ENCODE results near the gene KCNJ16. TPM values are rescaled to one million over a fixed set of nuclear protein-coding genes. Genes with fewer than 3 reads are reported as not detected.

The KCNJ16 gene
- total RNA-seq, 2 experiments from 2014 or later: not detected

- H3K27ac Mint-ChIP-seq: no peak overlapping the region
- Histone ChIP-seq H3K9me3 (ENCODE audit: control insufficient read depth in 1 of 2, insufficient read depth in 1 of 2, low read length in 2 of 2) (no peaks in the 10 kb centered on the region), H3K4me1 (ENCODE audit: insufficient read depth, low read length) (no peaks in the 10 kb centered on the region), H3K4me3 (ENCODE audit: low read length) (no peak overlapping the region), H3K27me3 (ENCODE audit: control insufficient read depth in 1 of 2, insufficient read depth in 2 of 2, low read length in 2 of 2) (no peaks in the 10 kb centered on the region), H3K27ac (ENCODE audit: low read depth in 1 of 2, low read length in 2 of 2) (no peak overlapping the region), H3K36me3 (ENCODE audit: insufficient read depth, low read length) (no peaks in the 10 kb centered on the region)
- ChIA-PET CTCF (no interaction called here), POLR2A (no interaction called here)
- DNase-seq (no peak), ATAC-seq (ENCODE audit: poor library complexity) (no peak)
- no peaks in the 10 kb centered on the region for H3K36me3 Mint-ChIP-seq (ENCODE audit: low read depth)
- no peaks in the 10 kb centered on the region for H3K27me3 Mint-ChIP-seq
- H3K4me3 Mint-ChIP-seq: no peak overlapping the region
- H3K9me3 Mint-ChIP-seq: no peaks in the 10 kb centered on the region
- intact Hi-C loops (cut with DNase I, micrococcal nuclease): no loop called here
- TF ChIP-seq, protein P1, sequence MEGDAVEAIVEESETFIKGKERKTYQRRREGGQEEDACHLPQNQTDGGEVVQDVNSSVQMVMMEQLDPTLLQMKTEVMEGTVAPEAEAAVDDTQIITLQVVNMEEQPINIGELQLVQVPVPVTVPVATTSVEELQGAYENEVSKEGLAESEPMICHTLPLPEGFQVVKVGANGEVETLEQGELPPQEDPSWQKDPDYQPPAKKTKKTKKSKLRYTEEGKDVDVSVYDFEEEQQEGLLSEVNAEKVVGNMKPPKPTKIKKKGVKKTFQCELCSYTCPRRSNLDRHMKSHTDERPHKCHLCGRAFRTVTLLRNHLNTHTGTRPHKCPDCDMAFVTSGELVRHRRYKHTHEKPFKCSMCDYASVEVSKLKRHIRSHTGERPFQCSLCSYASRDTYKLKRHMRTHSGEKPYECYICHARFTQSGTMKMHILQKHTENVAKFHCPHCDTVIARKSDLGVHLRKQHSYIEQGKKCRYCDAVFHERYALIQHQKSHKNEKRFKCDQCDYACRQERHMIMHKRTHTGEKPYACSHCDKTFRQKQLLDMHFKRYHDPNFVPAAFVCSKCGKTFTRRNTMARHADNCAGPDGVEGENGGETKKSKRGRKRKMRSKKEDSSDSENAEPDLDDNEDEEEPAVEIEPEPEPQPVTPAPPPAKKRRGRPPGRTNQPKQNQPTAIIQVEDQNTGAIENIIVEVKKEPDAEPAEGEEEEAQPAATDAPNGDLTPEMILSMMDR (IDR thresholded peaks at IDR 0.05): no peak
- peaks cover 11% of the 10 kb centered on the region for H3K4me1 Mint-ChIP-seq (ENCODE audit: low read depth)
Measured at GRCh38 chr17:70138291-70138865, 63.4 kb downstream of the KCNJ16 start.

- TF ChIP-seq, protein P1 (IDR thresholded peaks at IDR 0.05): no peak
- intact Hi-C loops (cut with DNase I, micrococcal nuclease): no loop called here
- Mint-ChIP-seq H3K9me3 (no peaks in the 10 kb centered on the region), H3K27me3 (no peaks in the 10 kb centered on the region), H3K36me3 (ENCODE audit: low read depth) (no peaks in the 10 kb centered on the region), H3K4me3 (no peak overlapping the region), H3K27ac (no peak overlapping the region), H3K4me1 (ENCODE audit: low read depth) (peaks cover 11% of the 10 kb centered on the region)
- ChIA-PET CTCF (no interaction called here), POLR2A (no interaction called here)
- DNase-seq (no peak), ATAC-seq (ENCODE audit: poor library complexity) (no peak)
- H3K27ac ChIP-seq (ENCODE audit: low read depth in 1 of 2, low read length in 2 of 2): no peak overlapping the region
- no peak overlapping the region for H3K4me3 ChIP-seq (ENCODE audit: low read length)
- no peaks in the 10 kb centered on the region for H3K9me3 ChIP-seq (ENCODE audit: control insufficient read depth in 1 of 2, insufficient read depth in 1 of 2, low read length in 2 of 2)
- no peaks in the 10 kb centered on the region for H3K4me1 ChIP-seq (ENCODE audit: insufficient read depth, low read length)
- no peaks in the 10 kb centered on the region for H3K27me3 ChIP-seq (ENCODE audit: control insufficient read depth in 1 of 2, insufficient read depth in 2 of 2, low read length in 2 of 2)
- H3K36me3 ChIP-seq (ENCODE audit: insufficient read depth, low read length): no peaks in the 10 kb centered on the region
Measured at GRCh38 chr17:70139449-70139993, 64.5 kb downstream of the KCNJ16 start.

DNA sequence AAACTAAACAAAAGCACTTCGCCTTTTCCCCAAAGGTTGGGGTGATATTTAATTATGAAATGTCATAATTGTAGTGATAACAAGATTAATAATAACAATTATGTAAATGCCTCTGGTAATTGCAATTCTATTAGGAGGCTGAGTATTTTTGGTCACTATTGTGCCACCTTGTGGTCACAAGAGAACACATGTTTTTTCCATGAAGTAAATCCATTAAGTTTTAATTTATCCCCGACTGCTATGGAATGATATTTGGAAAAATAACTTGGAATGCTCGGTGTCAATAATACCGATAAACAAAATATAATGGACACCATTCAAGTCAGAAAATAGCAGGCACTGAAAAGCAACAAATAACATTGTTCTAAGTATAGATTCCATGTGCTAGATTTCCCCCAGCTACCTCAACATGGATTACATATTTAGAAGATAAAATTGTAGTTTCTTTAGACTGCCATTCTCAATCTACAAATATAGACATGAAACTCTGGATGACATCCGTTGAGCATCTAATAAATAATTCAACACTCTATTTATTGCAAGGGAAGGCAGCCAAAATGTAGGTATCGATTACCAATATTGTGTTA, 69.3 kb downstream of the KCNJ16 start:
- peak in 2 of 14 experiments; percentile 21 to 32 for DNase-seq
- Mint-ChIP-seq H3K36me3 (ENCODE audit: low read depth) (no peaks in the 10 kb centered on the region), H3K4me3 (no peak overlapping the region), H3K27ac (no peak overlapping the region), H3K27me3 (no peaks in the 10 kb centered on the region), H3K9me3 (no peaks in the 10 kb centered on the region), H3K4me1 (ENCODE audit: low read depth) (no peaks in the 10 kb centered on the region)
- Histone ChIP-seq H3K9me3 (ENCODE audit: control insufficient read depth in 1 of 2, insufficient read depth in 1 of 2, low read length in 2 of 2) (no peaks in the 10 kb centered on the region), H3K27me3 (ENCODE audit: control insufficient read depth in 1 of 2, insufficient read depth in 2 of 2, low read length in 2 of 2) (no peaks in the 10 kb centered on the region), H3K4me3 (ENCODE audit: low read length) (no peak overlapping the region), H3K27ac (ENCODE audit: low read depth in 1 of 2, low read length in 2 of 2) (no peak overlapping the region), H3K4me1 (ENCODE audit: insufficient read depth, low read length) (no peaks in the 10 kb centered on the region), H3K36me3 (ENCODE audit: insufficient read depth, low read length) (no peaks in the 10 kb centered on the region)
- ChIA-PET POLR2A (no interaction called here), CTCF (no interaction called here)
- TF ChIP-seq, protein P1 (IDR thresholded peaks at IDR 0.05): peak; percentile 48
- no peak for ATAC-seq (ENCODE audit: poor library complexity)
- intact Hi-C loops (cut with DNase I, micrococcal nuclease): loop anchor here (2.0 kb wide), 1 partner anchor 576 kb away; no protein-coding TSS in a partner anchor

Measured in CD4-positive, alpha-beta T cell (primary cell).